PC-9 (cell line): ENCODE results near the gene TRAPPC12. TPM values are rescaled to one million over a fixed set of nuclear protein-coding genes. Genes with fewer than 3 reads are reported as not detected.

Experiments used
- BruUV-seq: library from RNA; stranded (reverse); fragments of 400-500 nt; replicated peaks from 2 replicates; lab custom pipeline; 2021; lab: Mats Ljungman, UMichigan
- CTCF ChIA-PET: fragments of 300-600 bp; sonication (Branson Sonifier 250); formaldehyde crosslinking; loops from one replicate; lab custom pipeline; 2022; ENCODE audit warnings: antibody characterized with exemption; lab: Charles Lee
- POLR2A ChIA-PET: fragments of 300-600 bp; sonication (Branson Sonifier 250); formaldehyde crosslinking; loops from one replicate; lab custom pipeline; 2022; ENCODE audit warnings: antibody characterized with exemption; ENCODE audit not compliant: unreplicated experiment; lab: Charles Lee
- DNase-seq, 2 experiments: peaks; one replicate each; pipeline versions ENCODE4 v3.0.0 to v3.0.0-alpha.2; 2015 to 2022; ENCODE audit warnings: mixed read lengths in 1 of 2
- H2AFZ ChIP-seq: fragments of 200-600 bp; sonication (generic); 2 replicates; pipeline ENCODE4 v1.8.1; 2017; ENCODE audit warnings: antibody characterized with exemption
- H3F3A ChIP-seq: fragments of 200-600 bp; sonication (generic); 2 replicates; pipeline ENCODE4 v1.8.1; 2017; ENCODE audit warnings: antibody characterized with exemption, mild to moderate bottlenecking, low read depth; ENCODE audit not compliant: insufficient read depth
- H3K27ac ChIP-seq: fragments of 200-600 bp; sonication (generic); 2 replicates; pipeline ENCODE4 v1.6.1; 2016; ENCODE audit warnings: mixed run types
- H3K27me3 ChIP-seq: fragments of 200-600 bp; sonication (generic); 2 replicates; pipeline ENCODE4 v1.6.1; 2016; ENCODE audit warnings: low read depth, mixed run types; ENCODE audit not compliant: insufficient read depth
- H3K36me3 ChIP-seq: fragments of 200-600 bp; sonication (generic); 2 replicates; pipeline ENCODE4 v1.6.1; 2016; ENCODE audit warnings: low read depth, mixed run types
- H3K4me1 ChIP-seq: fragments of 200-600 bp; sonication (generic); replicated peaks from 2 replicates; pipeline ENCODE4 v1.6.1; 2016; ENCODE audit warnings: mixed run types; ENCODE audit not compliant: insufficient read depth
- H3K4me2 ChIP-seq: fragments of 200-600 bp; sonication (generic); 2 replicates; pipeline ENCODE4 v1.6.1; 2017; ENCODE audit warnings: mixed run types
- H3K4me3 ChIP-seq: fragments of 200-600 bp; sonication (generic); 2 replicates; pipeline ENCODE4 v1.6.1; 2016; ENCODE audit warnings: mixed run types
- H3K79me2 ChIP-seq: fragments of 200-600 bp; sonication (generic); 2 replicates; pipeline ENCODE4 v1.6.1; 2017; ENCODE audit warnings: low read depth, mixed run types
- H3K9me2 ChIP-seq: fragments of 200-600 bp; sonication (generic); 2 replicates; pipeline ENCODE4 v1.8.1; 2017; ENCODE audit warnings: mild to moderate bottlenecking; ENCODE audit not compliant: insufficient read depth
- H3K9me3 ChIP-seq: fragments of 200-600 bp; sonication (generic); 2 replicates; pipeline ENCODE4 v1.8.1; 2016; ENCODE audit warnings: low read depth; ENCODE audit not compliant: insufficient read depth
- H4K20me1 ChIP-seq: fragments of 200-600 bp; sonication (generic); 2 replicates; pipeline ENCODE4 v1.8.1; 2017; ENCODE audit not compliant: insufficient read depth
- EZH2 ChIP-seq: fragments of 200-600 bp; sonication (generic); IDR thresholded peaks from 2 replicates; pipeline ENCODE4 v1.8.0; 2017; ENCODE audit warnings: antibody characterized with exemption, low read depth
- intact Hi-C: fragments of 100-400 bp; cut with micrococcal nuclease; formaldehyde crosslinking; loops from one replicate; pipeline ENCODE4 v1.10.0; 2022; ENCODE audit not compliant: unreplicated experiment
- total RNA-seq: library from RNA; stranded (reverse); gene quantifications from 2 replicates; pipeline ENCODE4 v1.2.3, GENCODE V29; 2021
- TF ChIP-seq, protein P1 (sequence below): fragments of 200-600 bp; sonication (generic); conservative IDR thresholded peaks from 2 replicates; pipeline ENCODE4 v1.6.1; 2017; ENCODE audit warnings: mixed run types, antibody characterized with exemption, mild to moderate bottlenecking, moderate library complexity

The TRAPPC12 gene
- total RNA-seq, 1 experiment from 2014 or later, result 69.3 TPM

DNA sequence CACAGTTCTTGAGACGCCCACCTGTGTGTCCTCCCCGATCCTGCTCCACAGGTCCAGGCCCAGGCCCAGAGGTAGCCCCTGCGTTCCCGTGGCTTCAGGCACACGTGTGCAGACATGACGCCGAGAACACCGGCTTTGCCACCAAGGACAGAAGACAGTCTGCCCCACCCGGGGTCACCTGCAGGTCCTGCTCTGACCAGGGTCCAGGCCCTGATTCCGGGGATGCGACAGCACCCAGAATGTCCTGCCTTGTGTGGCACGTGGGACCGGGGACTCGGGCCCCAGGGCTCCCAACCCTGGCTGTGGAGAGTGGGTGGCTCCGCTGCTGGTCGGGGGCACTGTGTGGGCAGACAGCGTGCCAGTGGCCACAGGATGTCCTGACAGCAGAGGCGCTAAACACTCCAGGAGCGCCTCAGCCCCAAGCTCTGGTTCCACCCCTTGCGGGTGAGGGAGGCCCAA is 102.9 kb downstream of the TRAPPC12 start:
- Histone ChIP-seq H3K79me2 (no peaks in the 10 kb centered on the region), H4K20me1 (no peaks in the 10 kb centered on the region; the same call in none of the 2 replicates), H3K4me2 (no peak overlapping the region), H2AFZ (no peak overlapping the region), H3K27ac (no peak overlapping the region), H3K4me1 (no peaks in the 10 kb centered on the region), H3K4me3 (no peak overlapping the region), H3K9me3 (no peaks in the 10 kb centered on the region), H3K27me3 (no peaks in the 10 kb centered on the region), H3F3A (peaks cover 4% of the 10 kb centered on the region; the same call in 1 of the 2 replicates), H3K9me2 (no peaks in the 10 kb centered on the region), H3K36me3 (0 out of 2 replicates have a peak, but pooled peaks cover 3% of the 10 kb centered on the region)
- ChIA-PET POLR2A (no interaction called here), CTCF (no interaction called here)
- no TSS peak for BruUV-seq
- TF ChIP-seq EZH2, result no peak
- TF ChIP-seq, protein P1, sequence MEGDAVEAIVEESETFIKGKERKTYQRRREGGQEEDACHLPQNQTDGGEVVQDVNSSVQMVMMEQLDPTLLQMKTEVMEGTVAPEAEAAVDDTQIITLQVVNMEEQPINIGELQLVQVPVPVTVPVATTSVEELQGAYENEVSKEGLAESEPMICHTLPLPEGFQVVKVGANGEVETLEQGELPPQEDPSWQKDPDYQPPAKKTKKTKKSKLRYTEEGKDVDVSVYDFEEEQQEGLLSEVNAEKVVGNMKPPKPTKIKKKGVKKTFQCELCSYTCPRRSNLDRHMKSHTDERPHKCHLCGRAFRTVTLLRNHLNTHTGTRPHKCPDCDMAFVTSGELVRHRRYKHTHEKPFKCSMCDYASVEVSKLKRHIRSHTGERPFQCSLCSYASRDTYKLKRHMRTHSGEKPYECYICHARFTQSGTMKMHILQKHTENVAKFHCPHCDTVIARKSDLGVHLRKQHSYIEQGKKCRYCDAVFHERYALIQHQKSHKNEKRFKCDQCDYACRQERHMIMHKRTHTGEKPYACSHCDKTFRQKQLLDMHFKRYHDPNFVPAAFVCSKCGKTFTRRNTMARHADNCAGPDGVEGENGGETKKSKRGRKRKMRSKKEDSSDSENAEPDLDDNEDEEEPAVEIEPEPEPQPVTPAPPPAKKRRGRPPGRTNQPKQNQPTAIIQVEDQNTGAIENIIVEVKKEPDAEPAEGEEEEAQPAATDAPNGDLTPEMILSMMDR, result no peak
- DNase-seq, result no peak
- intact Hi-C loops, result no loop called here

DNA sequence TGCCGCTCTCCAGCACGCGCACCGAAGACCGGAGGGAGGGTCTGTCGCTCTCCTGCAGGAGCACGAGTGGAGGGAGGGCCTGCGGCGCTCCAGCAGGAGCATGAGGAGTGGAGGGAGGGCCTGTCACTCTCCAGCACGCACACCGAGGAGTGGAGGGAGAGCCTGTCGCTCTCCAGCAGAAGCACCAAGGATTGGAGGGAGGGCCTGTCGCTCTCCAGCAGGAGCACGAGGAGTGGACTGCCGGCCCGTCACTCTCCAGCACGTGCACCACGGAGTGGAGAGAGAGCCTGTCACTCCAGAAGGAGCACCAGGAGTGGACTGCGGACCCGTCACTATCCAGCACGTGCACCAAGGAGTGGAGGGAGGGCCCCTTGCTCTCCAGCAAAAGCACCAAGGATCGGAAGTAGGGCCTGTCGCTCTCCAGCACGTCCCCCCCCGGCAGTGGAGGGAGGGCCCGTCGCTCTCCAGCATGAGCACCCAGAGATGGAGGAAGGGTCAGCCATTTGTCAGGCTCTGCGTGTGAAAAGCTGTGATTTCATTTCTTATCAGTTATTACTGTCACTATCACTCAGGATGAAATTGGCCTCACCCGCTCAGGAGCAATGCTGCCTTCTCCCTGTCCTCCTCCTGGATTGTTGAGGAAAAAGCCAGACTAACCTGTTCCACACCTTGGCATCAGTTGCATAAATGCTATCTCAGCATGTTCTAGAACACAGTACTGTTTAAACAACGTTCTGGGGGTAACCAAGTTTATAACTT is 103.9 kb downstream of the TRAPPC12 start:
- no TSS peak for BruUV-seq
- H3K27ac ChIP-seq, result no peak overlapping the region
- H3K9me3 ChIP-seq, result no peaks in the 10 kb centered on the region
- no peaks in the 10 kb centered on the region for H3K27me3 ChIP-seq
- CTCF ChIA-PET, result no interaction called here
- TF ChIP-seq, protein P1, result no peak
- no peak for TF ChIP-seq EZH2
- no peak overlapping the region for H2AFZ ChIP-seq
- no peaks in the 10 kb centered on the region for H3K79me2 ChIP-seq
- no peaks in the 10 kb centered on the region for H3K4me1 ChIP-seq
- POLR2A ChIA-PET, result no interaction called here
- intact Hi-C loops, result no loop called here
- DNase-seq, result peak in 1 of 2 experiments; percentile 31
- H3K9me2 ChIP-seq, result no peaks in the 10 kb centered on the region
- no peaks in the 10 kb centered on the region; the same call in none of the 2 replicates for H4K20me1 ChIP-seq
- H3K36me3 ChIP-seq, result no peaks in the 10 kb centered on the region
- no peak overlapping the region for H3K4me3 ChIP-seq
- H3F3A ChIP-seq, result peaks cover 4% of the 10 kb centered on the region; the same call in 1 of the 2 replicates
- no peak overlapping the region for H3K4me2 ChIP-seq

DNA sequence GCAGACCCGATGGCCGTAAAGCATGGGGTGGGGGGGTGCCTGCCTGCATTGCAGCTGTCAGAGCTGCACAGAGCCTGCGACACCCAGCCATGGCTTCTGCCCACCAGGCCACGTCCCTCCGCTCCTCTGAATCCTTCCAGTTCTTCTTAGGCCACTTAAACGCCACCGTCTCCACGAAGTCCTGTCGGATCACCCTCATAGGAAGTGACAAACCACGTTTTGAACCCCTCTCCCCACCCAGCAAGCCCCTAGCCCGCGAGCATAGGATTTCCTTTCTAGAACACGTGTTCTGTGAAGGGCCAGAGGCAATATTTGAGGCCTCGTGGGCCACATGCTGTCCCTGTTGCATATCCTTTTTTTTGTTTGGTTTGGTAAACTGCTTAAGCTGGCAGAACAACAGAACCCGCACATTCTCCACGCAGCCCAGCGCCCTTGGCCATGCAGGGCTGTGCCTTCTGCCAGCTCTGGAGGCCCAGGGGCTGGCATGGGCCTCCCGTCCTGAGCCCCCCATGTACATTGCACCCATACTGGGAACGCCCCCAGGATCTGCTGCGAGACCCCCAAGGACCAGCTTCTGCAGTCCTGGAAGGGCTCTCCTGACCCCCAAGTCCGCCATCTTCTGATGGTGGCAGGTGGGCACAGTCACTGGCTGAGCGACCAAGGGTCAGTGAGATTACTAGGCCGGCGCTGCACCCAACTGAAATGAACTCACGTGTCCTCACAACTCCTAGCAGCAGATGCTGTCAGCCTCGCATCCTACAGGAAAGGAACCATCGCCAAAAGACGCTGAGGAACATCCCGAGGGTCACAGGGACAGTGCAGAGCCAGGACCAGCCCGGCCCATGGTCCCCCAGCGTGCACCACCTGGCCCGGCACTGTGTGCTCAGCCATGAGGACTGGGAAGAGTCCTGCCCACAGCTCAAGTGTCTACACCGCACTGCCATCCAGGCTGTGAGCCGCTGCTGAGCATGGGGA is 104.8 kb downstream of the TRAPPC12 start:
- Histone ChIP-seq H4K20me1 (no peaks in the 10 kb centered on the region; the same call in none of the 2 replicates), H3F3A (peaks cover 4% of the 10 kb centered on the region; the same call in 1 of the 2 replicates), H3K27me3 (no peaks in the 10 kb centered on the region), H3K9me2 (no peaks in the 10 kb centered on the region), H3K36me3 (no peaks in the 10 kb centered on the region), H3K4me2 (no peak overlapping the region), H2AFZ (no peak overlapping the region), H3K4me1 (no peaks in the 10 kb centered on the region), H3K79me2 (no peaks in the 10 kb centered on the region), H3K27ac (no peak overlapping the region), H3K4me3 (no peak overlapping the region), H3K9me3 (no peaks in the 10 kb centered on the region)
- ChIA-PET POLR2A (no interaction called here), CTCF (no interaction called here)
- TF ChIP-seq EZH2, result no peak
- TF ChIP-seq, protein P1, result no peak
- DNase-seq, result peak in 1 of 2 experiments; percentile 15
- BruUV-seq, result no TSS peak
- intact Hi-C loops, result no loop called here
